ENCODE measurements around the gene CMIP. TPM values are rescaled to one million over a fixed set of nuclear protein-coding genes. Genes with fewer than 3 reads are reported as not detected.
A peak's percentile ranks its signal among the peaks of the same experiment; 100 is the strongest.

Gene CMIP
- total RNA-seq, 1 donor, result 15.7 TPM

GRCh38 chr16:81715358-81716196, 271.0 kb downstream of the CMIP start:
- DNase-seq (ENCODE audit: low read depth), result no peak
- H3K4me3 ChIP-seq (ENCODE audit: low read depth, low read length), result no peak overlapping the region
- TF ChIP-seq, protein P1, sequence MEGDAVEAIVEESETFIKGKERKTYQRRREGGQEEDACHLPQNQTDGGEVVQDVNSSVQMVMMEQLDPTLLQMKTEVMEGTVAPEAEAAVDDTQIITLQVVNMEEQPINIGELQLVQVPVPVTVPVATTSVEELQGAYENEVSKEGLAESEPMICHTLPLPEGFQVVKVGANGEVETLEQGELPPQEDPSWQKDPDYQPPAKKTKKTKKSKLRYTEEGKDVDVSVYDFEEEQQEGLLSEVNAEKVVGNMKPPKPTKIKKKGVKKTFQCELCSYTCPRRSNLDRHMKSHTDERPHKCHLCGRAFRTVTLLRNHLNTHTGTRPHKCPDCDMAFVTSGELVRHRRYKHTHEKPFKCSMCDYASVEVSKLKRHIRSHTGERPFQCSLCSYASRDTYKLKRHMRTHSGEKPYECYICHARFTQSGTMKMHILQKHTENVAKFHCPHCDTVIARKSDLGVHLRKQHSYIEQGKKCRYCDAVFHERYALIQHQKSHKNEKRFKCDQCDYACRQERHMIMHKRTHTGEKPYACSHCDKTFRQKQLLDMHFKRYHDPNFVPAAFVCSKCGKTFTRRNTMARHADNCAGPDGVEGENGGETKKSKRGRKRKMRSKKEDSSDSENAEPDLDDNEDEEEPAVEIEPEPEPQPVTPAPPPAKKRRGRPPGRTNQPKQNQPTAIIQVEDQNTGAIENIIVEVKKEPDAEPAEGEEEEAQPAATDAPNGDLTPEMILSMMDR (IDR thresholded peaks at IDR 0.05; ENCODE audit: insufficient read depth, low read length), result no peak

GRCh38 chr16:81716478-81717225, 272.0 kb downstream of the CMIP start:
- H3K4me3 ChIP-seq (ENCODE audit: low read depth, low read length), result no peak overlapping the region
- TF ChIP-seq, protein P1 (IDR thresholded peaks at IDR 0.05; ENCODE audit: insufficient read depth, low read length), result no peak
- DNase-seq (ENCODE audit: low read depth), result no peak

- TF ChIP-seq, protein P1 (IDR thresholded peaks at IDR 0.05; ENCODE audit: insufficient read depth, low read length), result no peak
- DNase-seq (ENCODE audit: low read depth), result no peak
- no peak overlapping the region for H3K4me3 ChIP-seq (ENCODE audit: low read depth, low read length)
Measured at GRCh38 chr16:81717662-81718189, 273.1 kb downstream of the CMIP start.

GRCh38 chr16:81718637-81719036, 274.0 kb downstream of the CMIP start:
- TF ChIP-seq, protein P1 (IDR thresholded peaks at IDR 0.05; ENCODE audit: insufficient read depth, low read length), result no peak
- no peak for DNase-seq (ENCODE audit: low read depth)
- no peak overlapping the region for H3K4me3 ChIP-seq (ENCODE audit: low read depth, low read length)

GRCh38 chr16:81719993-81720392, 275.4 kb downstream of the CMIP start:
- no peak for DNase-seq (ENCODE audit: low read depth)
- TF ChIP-seq, protein P1 (IDR thresholded peaks at IDR 0.05; ENCODE audit: insufficient read depth, low read length), result no peak
- no peak overlapping the region for H3K4me3 ChIP-seq (ENCODE audit: low read depth, low read length)

- TF ChIP-seq, protein P1 (IDR thresholded peaks at IDR 0.05; ENCODE audit: insufficient read depth, low read length), result no peak
- no peak overlapping the region for H3K4me3 ChIP-seq (ENCODE audit: low read depth, low read length)
- peak; percentile 18 for DNase-seq (ENCODE audit: low read depth)
Measured at GRCh38 chr16:81720973-81721906, 276.6 kb downstream of the CMIP start.
